Muscle layer of colon (tissue), 2 donors: Measurements from ENCODE around the gene SCFD2.

ENCODE experiments used
- H3K27ac ChIP-seq: one replicate; pipeline ENCODE4 v1.7.0; 2013; ENCODE audit warnings: low read depth, mild to moderate bottlenecking, low read length, moderate library complexity
- H3K27me3 ChIP-seq, 2 donors: one replicate each; pipeline ENCODE4 v1.7.0; 2013; ENCODE audit warnings: low read length in 2 of 2, mild to moderate bottlenecking in 2 of 2; ENCODE audit not compliant: insufficient read depth in 2 of 2, control insufficient read depth in 1 of 2
- H3K36me3 ChIP-seq: one replicate; pipeline ENCODE4 v1.7.0; 2013; ENCODE audit warnings: mild to moderate bottlenecking, low read length; ENCODE audit not compliant: insufficient read depth
- H3K4me1 ChIP-seq: one replicate; pipeline ENCODE4 v1.7.0; 2013; ENCODE audit warnings: mild to moderate bottlenecking, low read length; ENCODE audit not compliant: insufficient read depth
- H3K4me3 ChIP-seq, 2 donors: one replicate each; pipeline ENCODE4 v1.7.0; 2013; ENCODE audit warnings: low read length in 2 of 2, low read depth in 1 of 2, mild to moderate bottlenecking in 1 of 2, moderate library complexity in 1 of 2
- H3K9ac ChIP-seq: one replicate; pipeline ENCODE4 v1.7.0; 2013; ENCODE audit warnings: low read length
- H3K9me3 ChIP-seq: one replicate; pipeline ENCODE4 v1.7.0; 2013; ENCODE audit warnings: mild to moderate bottlenecking, low read length
- donor health status: abdominal sarcoma.
- donor health status: Adenocarcinoma of cecum.

Gene SCFD2

DNA sequence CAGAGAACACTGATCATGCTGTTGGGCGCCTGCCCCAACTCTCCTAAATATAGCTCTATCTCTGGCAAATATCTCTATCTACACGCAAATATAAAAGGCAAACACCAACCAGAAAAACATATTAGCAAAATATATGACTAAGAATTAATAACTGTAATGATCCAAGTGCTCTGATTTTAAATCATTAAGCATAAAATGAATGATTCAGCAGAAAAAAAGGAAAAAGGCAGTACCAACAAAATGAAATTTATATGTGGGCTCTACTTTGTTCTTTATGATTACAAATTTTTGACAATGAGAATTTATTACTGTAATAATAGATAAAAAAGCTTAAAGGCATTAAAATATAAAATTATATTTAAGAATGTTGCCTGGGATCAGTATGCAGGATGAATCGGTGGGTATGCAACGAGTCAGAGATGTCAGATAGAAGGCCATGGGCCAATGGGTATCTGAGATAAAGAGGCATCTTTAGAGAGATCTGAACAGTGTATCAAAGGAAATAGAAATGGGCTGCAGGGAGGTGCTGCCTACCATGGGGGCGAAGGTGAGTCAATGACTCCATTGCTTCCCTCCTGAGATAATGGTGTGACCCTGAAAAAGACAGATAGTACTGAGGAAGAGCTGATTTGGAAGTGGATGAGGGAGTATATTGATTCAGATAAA is 234.8 kb downstream of the SCFD2 start:
- Histone ChIP-seq H3K9me3 (no peaks in the 10 kb centered on the region), H3K4me1 (peaks cover 9% of the 10 kb centered on the region), H3K4me3 (no peak overlapping the region), H3K9ac (no peak overlapping the region), H3K36me3 (no peaks in the 10 kb centered on the region), H3K27ac (no peak overlapping the region), H3K27me3 (no peaks in the 10 kb centered on the region)

DNA sequence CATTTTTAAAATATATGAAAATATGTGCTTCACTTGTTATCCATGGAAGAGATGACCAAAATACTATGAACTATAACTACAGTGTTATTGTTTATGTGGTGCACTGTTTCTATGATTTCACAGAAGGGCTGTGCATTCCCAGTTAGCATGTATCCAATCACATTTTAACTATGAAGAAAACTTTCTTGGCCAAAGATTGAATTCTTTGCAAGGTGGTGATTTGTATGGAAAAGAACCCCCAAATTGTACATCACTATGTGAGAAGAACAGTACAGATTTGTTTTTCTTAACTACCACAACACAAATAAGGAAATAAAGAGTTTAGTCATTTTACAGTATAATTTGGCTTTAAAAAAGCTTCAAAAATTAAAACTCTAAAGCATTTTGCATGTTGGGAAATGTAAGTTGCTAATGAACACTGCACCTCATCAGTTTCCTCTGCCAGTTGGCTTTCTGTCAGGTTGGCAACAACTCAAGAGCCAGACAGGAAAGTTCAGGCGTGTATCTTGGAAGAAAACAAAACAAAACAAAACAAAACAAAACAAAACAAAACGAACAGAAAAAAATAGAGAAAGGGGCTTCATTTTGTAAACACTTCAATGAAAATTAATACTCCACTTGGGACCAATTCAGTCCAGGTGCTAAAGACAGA is 237.0 kb downstream of the SCFD2 start:
- Histone ChIP-seq H3K9ac (no peak overlapping the region), H3K9me3 (no peaks in the 10 kb centered on the region), H3K27ac (no peak overlapping the region), H3K4me3 (no peak overlapping the region), H3K4me1 (peaks cover 9% of the 10 kb centered on the region), H3K36me3 (no peaks in the 10 kb centered on the region), H3K27me3 (no peaks in the 10 kb centered on the region)

GRCh38 chr4:53128231-53128630 is 237.6 kb downstream of the SCFD2 start:
- H3K4me3 ChIP-seq: no peak overlapping the region
- no peaks in the 10 kb centered on the region for H3K9me3 ChIP-seq
- H3K27me3 ChIP-seq: no peaks in the 10 kb centered on the region
- H3K36me3 ChIP-seq: no peaks in the 10 kb centered on the region
- no peak overlapping the region for H3K9ac ChIP-seq
- peaks cover 9% of the 10 kb centered on the region for H3K4me1 ChIP-seq
- no peak overlapping the region for H3K27ac ChIP-seq

- H3K4me1 ChIP-seq: peaks cover 9% of the 10 kb centered on the region
- H3K27ac ChIP-seq: no peak overlapping the region
- H3K9me3 ChIP-seq: no peaks in the 10 kb centered on the region
- no peaks in the 10 kb centered on the region for H3K36me3 ChIP-seq
- no peaks in the 10 kb centered on the region for H3K27me3 ChIP-seq
- H3K4me3 ChIP-seq: no peak overlapping the region
- no peak overlapping the region for H3K9ac ChIP-seq
Measured at GRCh38 chr4:53127365-53127764, 238.5 kb downstream of the SCFD2 start.

GRCh38 chr4:53126099-53126498 is 239.8 kb downstream of the SCFD2 start:
- H3K36me3 ChIP-seq: no peaks in the 10 kb centered on the region
- H3K4me1 ChIP-seq: peaks cover 9% of the 10 kb centered on the region
- H3K27ac ChIP-seq: no peak overlapping the region
- no peaks in the 10 kb centered on the region for H3K27me3 ChIP-seq
- no peaks in the 10 kb centered on the region for H3K9me3 ChIP-seq
- H3K9ac ChIP-seq: no peak overlapping the region
- H3K4me3 ChIP-seq: no peak overlapping the region

GRCh38 chr4:53123819-53124218 is 242.0 kb downstream of the SCFD2 start:
- no peak overlapping the region for H3K27ac ChIP-seq
- no peaks in the 10 kb centered on the region for H3K36me3 ChIP-seq
- no peaks in the 10 kb centered on the region for H3K27me3 ChIP-seq
- H3K9me3 ChIP-seq: no peaks in the 10 kb centered on the region
- H3K4me1 ChIP-seq: peaks cover 11% of the 10 kb centered on the region
- no peak overlapping the region for H3K4me3 ChIP-seq
- H3K9ac ChIP-seq: no peak overlapping the region

- no peak overlapping the region for H3K27ac ChIP-seq
- H3K4me1 ChIP-seq: peaks cover 8% of the 10 kb centered on the region
- no peak overlapping the region for H3K9ac ChIP-seq
- H3K9me3 ChIP-seq: no peaks in the 10 kb centered on the region
- no peaks in the 10 kb centered on the region for H3K36me3 ChIP-seq
- H3K27me3 ChIP-seq: no peaks in the 10 kb centered on the region
- no peak overlapping the region for H3K4me3 ChIP-seq
Measured at GRCh38 chr4:53123171-53123570, 242.7 kb downstream of the SCFD2 start.

DNA sequence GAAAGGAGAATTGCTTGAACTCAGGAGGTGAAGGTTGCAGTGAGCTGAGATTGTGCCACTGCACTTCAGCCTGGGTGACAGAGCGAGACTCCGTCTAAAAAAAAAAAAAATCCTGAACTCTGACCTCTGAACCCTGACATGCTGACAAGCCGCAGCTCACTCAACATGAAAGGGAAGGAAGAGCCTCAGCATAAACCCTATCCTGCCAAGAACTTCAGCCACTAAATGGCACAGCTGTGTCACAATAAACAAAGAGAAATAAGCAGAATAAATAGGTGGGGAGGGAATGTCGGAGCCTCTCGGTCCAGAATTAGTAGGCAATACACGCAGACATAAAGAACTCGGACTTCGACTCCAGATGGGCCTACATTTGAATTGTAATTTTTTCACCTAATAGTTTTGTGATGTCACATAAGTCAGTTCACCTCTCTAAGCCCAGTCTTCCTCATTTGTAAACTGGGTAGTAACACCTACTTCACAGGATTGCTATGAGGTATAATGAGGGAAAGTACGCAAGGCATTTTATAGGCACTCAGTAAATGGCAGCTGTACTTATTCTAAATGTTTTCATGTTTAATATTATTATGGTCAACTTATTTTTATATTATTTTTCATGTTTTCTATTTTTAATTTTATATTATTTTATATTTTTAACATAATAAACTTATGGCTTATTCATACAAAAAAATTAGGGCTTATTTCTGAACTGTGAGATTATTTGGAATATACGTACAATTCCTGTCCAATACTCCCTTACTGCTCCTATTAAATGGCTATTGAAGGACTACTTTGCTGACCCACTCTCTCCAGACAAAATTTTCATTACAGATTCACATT is 243.4 kb downstream of the SCFD2 start:
- no peak overlapping the region for H3K9ac ChIP-seq
- no peaks in the 10 kb centered on the region for H3K36me3 ChIP-seq
- H3K27ac ChIP-seq: no peak overlapping the region
- H3K4me3 ChIP-seq: no peak overlapping the region
- no peaks in the 10 kb centered on the region for H3K27me3 ChIP-seq
- no peaks in the 10 kb centered on the region for H3K9me3 ChIP-seq
- H3K4me1 ChIP-seq: peaks cover 7% of the 10 kb centered on the region

DNA sequence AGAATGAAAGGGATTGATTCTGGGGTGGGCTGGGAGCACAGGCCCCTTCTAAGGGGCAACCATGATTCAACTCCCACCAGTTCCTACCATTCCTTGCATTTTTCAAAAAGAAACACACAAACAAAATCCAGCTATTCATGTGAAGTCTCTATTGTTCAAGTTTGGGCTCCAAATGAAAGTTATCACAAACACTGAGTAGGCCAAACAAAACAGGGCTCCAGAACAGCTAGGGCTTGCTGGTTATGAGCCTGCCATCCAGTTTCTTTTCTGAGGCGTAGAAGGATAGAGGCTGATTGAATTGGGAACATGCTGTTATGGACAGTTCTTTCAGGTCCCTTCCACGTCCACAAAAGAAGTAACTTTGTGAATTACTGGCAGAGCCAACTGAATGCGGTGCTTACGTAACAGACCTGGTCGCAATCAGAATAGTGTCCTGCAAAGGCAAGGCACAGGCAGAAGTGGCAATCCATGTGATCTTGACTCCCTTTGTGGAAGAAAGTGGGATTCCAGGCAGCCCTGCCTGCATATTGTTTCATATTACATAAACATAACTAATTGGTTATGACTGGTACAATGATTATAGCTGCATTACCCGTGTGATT is 244.5 kb downstream of the SCFD2 start:
- no peaks in the 10 kb centered on the region for H3K36me3 ChIP-seq
- H3K4me3 ChIP-seq: no peak overlapping the region
- H3K9me3 ChIP-seq: no peaks in the 10 kb centered on the region
- no peak overlapping the region for H3K9ac ChIP-seq
- no peaks in the 10 kb centered on the region for H3K27me3 ChIP-seq
- H3K4me1 ChIP-seq: peaks cover 7% of the 10 kb centered on the region
- no peak overlapping the region for H3K27ac ChIP-seq

GRCh38 chr4:53120778-53121177 is 245.1 kb downstream of the SCFD2 start:
- Histone ChIP-seq H3K9me3 (no peaks in the 10 kb centered on the region), H3K4me3 (no peak overlapping the region), H3K36me3 (no peaks in the 10 kb centered on the region), H3K4me1 (peaks cover 7% of the 10 kb centered on the region), H3K27ac (no peak overlapping the region), H3K9ac (no peak overlapping the region), H3K27me3 (no peaks in the 10 kb centered on the region)

GRCh38 chr4:53119680-53120079 is 246.2 kb downstream of the SCFD2 start:
- Histone ChIP-seq H3K27ac (no peak overlapping the region), H3K9me3 (no peaks in the 10 kb centered on the region), H3K4me1 (peaks cover 7% of the 10 kb centered on the region), H3K27me3 (no peaks in the 10 kb centered on the region), H3K36me3 (no peaks in the 10 kb centered on the region), H3K9ac (no peak overlapping the region), H3K4me3 (no peak overlapping the region)
